Measurements from ENCODE around the gene TRIM40.
"Not testable (repeated sequence)": the region's sequence is repeated elsewhere in the genome, so short reads cannot be mapped to it uniquely, and the experiment has no call there.

TRIM40 gene

GRCh38 chr6:30165238-30165637, 29.3 kb downstream of the TRIM40 start:
- not testable (repeated sequence) for DNase-seq

- DNase-seq = peak; percentile 11
Measured at GRCh38 chr6:30167101-30167500, 31.2 kb downstream of the TRIM40 start.

GRCh38 chr6:30168741-30169140, 32.8 kb downstream of the TRIM40 start:
- no peak for DNase-seq

- peak; percentile 49 for DNase-seq
Measured at GRCh38 chr6:30169658-30170614, 34.0 kb downstream of the TRIM40 start.

GRCh38 chr6:30171677-30172471, 35.9 kb downstream of the TRIM40 start:
- no peak for DNase-seq

- DNase-seq = no peak
Measured at GRCh38 chr6:30172681-30173080, 36.7 kb downstream of the TRIM40 start.

- no peak for DNase-seq
Measured at GRCh38 chr6:30175765-30176164, 39.8 kb downstream of the TRIM40 start.

- no peak for DNase-seq
Measured at GRCh38 chr6:30178837-30179236, 42.9 kb downstream of the TRIM40 start.

GRCh38 chr6:30180145-30180544, 44.2 kb downstream of the TRIM40 start:
- no peak for DNase-seq

- DNase-seq = no peak
Measured at GRCh38 chr6:30184417-30185031, 48.6 kb downstream of the TRIM40 start.

GRCh38 chr6:30185846-30186484, 50.0 kb downstream of the TRIM40 start:
- DNase-seq = no peak

- DNase-seq = no peak
Measured at GRCh38 chr6:30188541-30188940, 52.6 kb downstream of the TRIM40 start.

GRCh38 chr6:30192076-30192475, 56.1 kb downstream of the TRIM40 start:
- no peak for DNase-seq

- DNase-seq = no peak
Measured at GRCh38 chr6:30194797-30195690, 59.1 kb downstream of the TRIM40 start.

- no peak for DNase-seq
Measured at GRCh38 chr6:30195951-30196350, 60.0 kb downstream of the TRIM40 start.

- no peak for DNase-seq
Measured at GRCh38 chr6:30196376-30196775, 60.4 kb downstream of the TRIM40 start.

All from CD4-positive, alpha-beta T cell treated with Interleukin-12 subunit alpha and Interleukin-12 subunit beta, for 1 hour (primary cell).